Heart left ventricle (tissue), 16 donors: ENCODE data around the gene STN1. TPM values are rescaled to one million over a fixed set of nuclear protein-coding genes. Genes with fewer than 3 reads are reported as not detected.

Experiments used
- ATAC-seq, 4 donors: fragments of 200-7000 bp; cut with Tn5 transposase; one replicate each; pipeline ENCODE4 v1.9.1; 2020 to 2022; ENCODE audit warnings: moderate library complexity in 4 of 4, mild to moderate bottlenecking in 3 of 4, moderate number of reproducible peaks in 1 of 4
- DNase-seq, 5 donors: peaks; one replicate each; pipeline ENCODE4 v3.0.0-alpha.2; 2020
- H3K27ac ChIP-seq, 12 donors: fragments of 200-600 bp; sonication (generic) in 4 of 12; one replicate each; pipeline versions ENCODE4 v1.5.0 to v1.8.0; 2016 to 2022; ENCODE audit warnings: mild to moderate bottlenecking in 2 of 12
- H3K27me3 ChIP-seq, 9 donors: fragments of 200-600 bp; sonication (generic) in 2 of 9; one replicate each; pipeline versions ENCODE4 v1.5.1 to v1.8.0; 2016 to 2022; ENCODE audit warnings: mild to moderate bottlenecking in 3 of 9
- H3K36me3 ChIP-seq, 9 donors: fragments of 200-600 bp; sonication (generic) in 2 of 9; one replicate each; pipeline versions ENCODE4 v1.5.0 to v1.8.0; 2018 to 2022; ENCODE audit warnings: mild to moderate bottlenecking in 2 of 9
- H3K4me1 ChIP-seq, 12 donors: fragments of 200-600 bp; sonication (generic) in 4 of 12; one replicate each; pipeline versions ENCODE4 v1.5.0 to v1.8.0; 2016 to 2022; ENCODE audit warnings: mild to moderate bottlenecking in 3 of 12
- H3K4me3 ChIP-seq, 12 donors: fragments of 200-600 bp; sonication (generic) in 4 of 12; one replicate each; pipeline versions ENCODE4 v1.5.0 to v1.8.0; 2017 to 2022; ENCODE audit warnings: mild to moderate bottlenecking in 9 of 12, moderate library complexity in 4 of 12
- H3K9me3 ChIP-seq, 12 donors: fragments of 200-600 bp; sonication (generic) in 4 of 12; one replicate each; pipeline versions ENCODE4 v1.5.0 to v1.8.0; 2016 to 2022; ENCODE audit warnings: mild to moderate bottlenecking in 1 of 12
- POLR2A ChIP-seq, 2 donors: fragments of 450-650 bp; IDR thresholded peaks; one replicate each; pipeline ENCODE4 v1.6.1; 2017; ENCODE audit warnings: antibody characterized with exemption in 2 of 2, mild to moderate bottlenecking in 2 of 2, moderate library complexity in 2 of 2
- WGBS, 4 donors: extraction: QIAGEN DNeasy Blood & Tissue Kit in 2 of 4; methylation state at CpG; one replicate each; pipeline versions ENCODE4 v1.1.5 to v1.1.7; 2013 to 2018; 5-methylcytosine and 5-hydroxymethylcytosine counted together
- intact Hi-C, 10 donors: fragments of 100-400 bp; cut with DNase I; formaldehyde crosslinking; loops; one replicate each; pipeline versions ENCODE4 v1.11.1 to v1.14.2; 2022
- polyA plus RNA-seq, 2 donors: library from polyadenylated mRNA; stranded (reverse); fragments of 200-250 nt; gene quantifications; one replicate each; pipeline ENCODE4 v1.2.3, GENCODE V29; 2013
- total RNA-seq, 9 donors: library from RNA; depleted of rRNA in 2 of 9; stranded (reverse); fragments of >200 nt in 2 of 9; fragmentation: NEBNext Ultra II Directional in 3 of 9; extraction: Animal tissue kit (Norgen Biotek cat#: 25700) in 3 of 9; gene quantifications; one replicate each; pipeline versions ENCODE4 v1.1.0 to v1.2.4, GENCODE V29; 2016 to 2023
- TF ChIP-seq, protein P1 (sequence below), 12 donors: fragments of 200-600 bp; sonication (generic) in 4 of 12; IDR thresholded peaks; one replicate each; pipeline versions ENCODE4 v1.5.0 to v1.8.0; 2018 to 2022; ENCODE audit warnings: antibody characterized with exemption in 12 of 12, mild to moderate bottlenecking in 5 of 12
- donor health status: ischemic (EF 13 %, LVEDD 7.1; RV severe dilation, severe dysfunction).
- donor health status: healthy with polysubstance abuse.
- donor health status: DM: no; HTN: yes; CAD: no.
- donor health status: DM: no; HTN: no; CAD: no.
- donor health status: ischemic (EF 25% LVEDD 6.9; RV normal size, moderate dysfunction).
- donor health status: ischemic (EF 25% LVEDD 5.7; RV mildly dilated, moderate dysfunction).
- donor health status: healthy.
- donor health status: DM: yes; HTN: yes; CAD: no.
- donor health status: ischemic (EF 35%, LVEDD 5.7; RV mildly dilated, moderate dysfunction).
- donor health status: nonischemic (EF 11% LVEDD 7.7; RV severe dilation, severe dysfunction).
- donor health status: DM: yes; HTN: yes; CAD: no.
- donor health status: PGD.
- donor health status: ischemic (EF 29% LVEDD 5.4; RV normal size, mild dysfunction).
- donor health status: nonischemic (EF 23%, LVEDD 6.1; RV moderate dilation, normal function).

The STN1 gene
- total and polyA plus RNA-seq, 11 donors = 23.1 to 53.1 (median 32.7) TPM

- 66 to 74% (median 70%) methylated on average over 14 to 16 of the region's 16 CpGs for WGBS, 4 donors
- intact Hi-C loops = loop anchor here in 2 of 10 donors (10.0 kb wide), 1 partner anchor 278 kb away; no protein-coding TSS in a partner anchor
- peak in 3 of 4 donors; percentile 29 to 51 (median 40) for ATAC-seq
These were observed 45.6 kb downstream of the STN1 start for GRCh38 chr10:103872137-103872931.

GRCh38 chr10:103871006-103871405, 47.0 kb downstream of the STN1 start:
- Histone ChIP-seq H3K4me3 (no peak overlapping the region), H3K27ac (no peak overlapping the region), H3K36me3 (peaks cover 0 to 7% (median 3%) of the 10 kb centered on the region in 9 donors), H3K27me3 (no peaks in the 10 kb centered on the region), H3K4me1 (peaks cover 0 to 5% (median 0%) of the 10 kb centered on the region in 12 donors), H3K9me3 (peaks cover 0 to 4% (median 0%) of the 10 kb centered on the region in 12 donors)
- intact Hi-C loops = loop anchor here in 2 of 10 donors (10.0 kb wide), 1 partner anchor 276 kb away; no protein-coding TSS in a partner anchor
- DNase-seq = no peak
- TF ChIP-seq, protein P1, sequence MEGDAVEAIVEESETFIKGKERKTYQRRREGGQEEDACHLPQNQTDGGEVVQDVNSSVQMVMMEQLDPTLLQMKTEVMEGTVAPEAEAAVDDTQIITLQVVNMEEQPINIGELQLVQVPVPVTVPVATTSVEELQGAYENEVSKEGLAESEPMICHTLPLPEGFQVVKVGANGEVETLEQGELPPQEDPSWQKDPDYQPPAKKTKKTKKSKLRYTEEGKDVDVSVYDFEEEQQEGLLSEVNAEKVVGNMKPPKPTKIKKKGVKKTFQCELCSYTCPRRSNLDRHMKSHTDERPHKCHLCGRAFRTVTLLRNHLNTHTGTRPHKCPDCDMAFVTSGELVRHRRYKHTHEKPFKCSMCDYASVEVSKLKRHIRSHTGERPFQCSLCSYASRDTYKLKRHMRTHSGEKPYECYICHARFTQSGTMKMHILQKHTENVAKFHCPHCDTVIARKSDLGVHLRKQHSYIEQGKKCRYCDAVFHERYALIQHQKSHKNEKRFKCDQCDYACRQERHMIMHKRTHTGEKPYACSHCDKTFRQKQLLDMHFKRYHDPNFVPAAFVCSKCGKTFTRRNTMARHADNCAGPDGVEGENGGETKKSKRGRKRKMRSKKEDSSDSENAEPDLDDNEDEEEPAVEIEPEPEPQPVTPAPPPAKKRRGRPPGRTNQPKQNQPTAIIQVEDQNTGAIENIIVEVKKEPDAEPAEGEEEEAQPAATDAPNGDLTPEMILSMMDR (IDR thresholded peaks at IDR 0.05) = no peak
- no peak for TF ChIP-seq POLR2A (IDR thresholded peaks at IDR 0.05)
- WGBS, 4 donors = 94 to 96% (median 95%) methylated on average over 7 of the region's 7 CpGs
- no peak for ATAC-seq

More at GRCh38 chr10:103872137-103872931, 45.6 kb downstream of the STN1 start:
- TF ChIP-seq, protein P1 (IDR thresholded peaks at IDR 0.05) = no peak
- no peak for TF ChIP-seq POLR2A (IDR thresholded peaks at IDR 0.05)
- Histone ChIP-seq H3K36me3 (peaks cover 0 to 16% (median 7%) of the 10 kb centered on the region in 9 donors), H3K4me1 (peaks cover 0 to 5% (median 0%) of the 10 kb centered on the region in 12 donors), H3K27ac (no peak overlapping the region), H3K4me3 (no peak overlapping the region), H3K27me3 (no peaks in the 10 kb centered on the region), H3K9me3 (no peaks in the 10 kb centered on the region)
- no peak for DNase-seq

- ATAC-seq (no peak), DNase-seq (no peak)
- Histone ChIP-seq H3K27ac (no peak overlapping the region), H3K27me3 (no peaks in the 10 kb centered on the region), H3K4me1 (peaks cover 0 to 5% (median 0%) of the 10 kb centered on the region in 12 donors), H3K9me3 (peaks cover 0 to 9% (median 2%) of the 10 kb centered on the region in 12 donors), H3K4me3 (no peak overlapping the region), H3K36me3 (peaks cover 0 to 7% (median 3%) of the 10 kb centered on the region in 9 donors)
- WGBS, 4 donors = 85 to 87% (median 86%) methylated on average over 8 of the region's 8 CpGs
- TF ChIP-seq, protein P1 (IDR thresholded peaks at IDR 0.05) = no peak
- no peak for TF ChIP-seq POLR2A (IDR thresholded peaks at IDR 0.05)
- intact Hi-C loops = loop anchor here in 2 of 10 donors (10.0 kb wide), 1 partner anchor 276 kb away; no protein-coding TSS in a partner anchor
These were observed 47.5 kb downstream of the STN1 start for GRCh38 chr10:103870516-103870915.

- intact Hi-C loops = loop anchor here in 1 of 10 donors (10.0 kb wide), 1 partner anchor 275 kb away; no protein-coding TSS in a partner anchor
- H3K36me3 ChIP-seq = peaks cover 0 to 7% (median 3%) of the 10 kb centered on the region in 9 donors
- no peak overlapping the region for H3K27ac ChIP-seq
- H3K27me3 ChIP-seq = no peaks in the 10 kb centered on the region
- H3K9me3 ChIP-seq = peaks cover 0 to 21% (median 7%) of the 10 kb centered on the region in 12 donors
- ATAC-seq (no peak), DNase-seq (no peak)
- H3K4me1 ChIP-seq = peaks cover 0 to 4% (median 0%) of the 10 kb centered on the region in 12 donors
- TF ChIP-seq, protein P1 (IDR thresholded peaks at IDR 0.05) = no peak
- no peak for TF ChIP-seq POLR2A (IDR thresholded peaks at IDR 0.05)
- H3K4me3 ChIP-seq = no peak overlapping the region
- WGBS, 4 donors = 79 to 88% (median 80%) methylated on average over 4 of the region's 4 CpGs
These were observed 48.6 kb downstream of the STN1 start for GRCh38 chr10:103869336-103869735.
